GM12873 (cell line): ENCODE results near the gene FAM184A.
A peak's percentile ranks its signal among the peaks of the same experiment; 100 is the strongest.

Source experiments
- TF ChIP-seq, protein P1 (sequence below): IDR thresholded peaks from 2 replicates; pipeline ENCODE4 v1.5.1; 2012; ENCODE audit warnings: low read depth, mild to moderate bottlenecking, moderate library complexity, low read length, control low read depth; ENCODE audit not compliant: insufficient read depth; ENCODE audit errors: missing control alignments

Gene FAM184A

DNA sequence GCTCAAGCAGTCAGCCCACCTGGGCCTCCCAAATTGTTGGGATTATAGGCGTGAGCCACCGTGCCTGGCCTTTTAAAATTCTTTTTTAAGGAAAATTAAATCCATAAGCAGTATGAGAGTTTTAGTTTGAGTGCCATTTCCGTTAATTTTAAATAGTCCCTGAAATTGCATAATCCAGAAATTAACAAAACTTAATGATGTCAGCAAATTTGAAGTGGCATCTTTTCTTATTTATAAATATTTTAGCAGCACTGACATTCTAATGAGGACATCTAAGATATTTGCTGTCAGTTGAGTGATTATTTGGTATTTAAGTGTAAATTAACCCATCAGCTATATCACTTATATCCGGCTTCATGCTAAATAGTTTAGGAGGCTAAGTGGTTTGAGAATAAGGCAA is 42.9 kb upstream of the FAM184A start:
- TF ChIP-seq, protein P1, sequence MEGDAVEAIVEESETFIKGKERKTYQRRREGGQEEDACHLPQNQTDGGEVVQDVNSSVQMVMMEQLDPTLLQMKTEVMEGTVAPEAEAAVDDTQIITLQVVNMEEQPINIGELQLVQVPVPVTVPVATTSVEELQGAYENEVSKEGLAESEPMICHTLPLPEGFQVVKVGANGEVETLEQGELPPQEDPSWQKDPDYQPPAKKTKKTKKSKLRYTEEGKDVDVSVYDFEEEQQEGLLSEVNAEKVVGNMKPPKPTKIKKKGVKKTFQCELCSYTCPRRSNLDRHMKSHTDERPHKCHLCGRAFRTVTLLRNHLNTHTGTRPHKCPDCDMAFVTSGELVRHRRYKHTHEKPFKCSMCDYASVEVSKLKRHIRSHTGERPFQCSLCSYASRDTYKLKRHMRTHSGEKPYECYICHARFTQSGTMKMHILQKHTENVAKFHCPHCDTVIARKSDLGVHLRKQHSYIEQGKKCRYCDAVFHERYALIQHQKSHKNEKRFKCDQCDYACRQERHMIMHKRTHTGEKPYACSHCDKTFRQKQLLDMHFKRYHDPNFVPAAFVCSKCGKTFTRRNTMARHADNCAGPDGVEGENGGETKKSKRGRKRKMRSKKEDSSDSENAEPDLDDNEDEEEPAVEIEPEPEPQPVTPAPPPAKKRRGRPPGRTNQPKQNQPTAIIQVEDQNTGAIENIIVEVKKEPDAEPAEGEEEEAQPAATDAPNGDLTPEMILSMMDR: no peak

DNA sequence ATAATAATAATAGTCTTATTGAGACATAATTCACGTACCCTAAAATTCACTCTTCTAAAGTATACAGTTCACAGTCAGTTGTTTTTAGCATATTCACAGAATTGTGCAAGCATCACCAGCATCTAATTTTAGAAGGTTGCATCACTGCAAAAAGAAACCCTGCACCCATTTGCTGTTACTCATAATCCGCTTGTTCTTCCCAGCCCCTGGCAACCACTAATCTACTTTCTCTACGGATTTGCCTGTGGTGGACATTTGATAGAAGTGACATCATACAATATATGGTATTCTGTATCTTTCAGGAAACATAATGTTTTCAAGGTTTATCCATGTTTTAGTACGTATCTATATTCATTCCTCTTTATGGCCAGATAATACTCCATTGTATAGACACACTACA is 41.5 kb upstream of the FAM184A start:
- TF ChIP-seq, protein P1: no peak

DNA sequence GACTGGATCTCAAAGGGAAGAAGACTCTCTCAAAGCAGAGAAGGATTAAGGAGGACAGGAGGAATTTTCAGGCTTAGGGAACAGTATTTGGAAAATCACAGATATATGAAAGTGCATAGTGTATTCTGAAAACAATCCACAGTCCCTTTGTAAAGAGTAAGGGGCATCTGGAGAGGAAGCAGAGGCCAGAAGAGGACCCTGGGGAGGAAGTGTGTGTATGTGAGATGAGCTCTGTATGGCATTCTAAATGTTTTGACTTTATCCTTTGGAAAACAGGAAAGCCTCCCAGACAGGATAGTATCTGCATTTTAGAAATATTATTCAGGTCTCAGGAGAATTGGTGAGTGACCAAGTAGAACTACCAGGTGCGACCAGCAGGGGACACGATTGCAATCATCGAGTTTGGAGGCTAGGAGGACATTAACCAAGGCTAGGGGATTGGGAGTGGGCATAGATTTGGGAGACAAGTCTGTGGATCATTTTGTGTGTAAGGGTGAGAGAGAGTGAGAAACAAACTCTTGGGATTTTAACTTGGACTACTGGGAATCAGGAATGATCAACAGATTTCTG is 38.3 kb upstream of the FAM184A start:
- TF ChIP-seq, protein P1: peak; percentile 59

DNA sequence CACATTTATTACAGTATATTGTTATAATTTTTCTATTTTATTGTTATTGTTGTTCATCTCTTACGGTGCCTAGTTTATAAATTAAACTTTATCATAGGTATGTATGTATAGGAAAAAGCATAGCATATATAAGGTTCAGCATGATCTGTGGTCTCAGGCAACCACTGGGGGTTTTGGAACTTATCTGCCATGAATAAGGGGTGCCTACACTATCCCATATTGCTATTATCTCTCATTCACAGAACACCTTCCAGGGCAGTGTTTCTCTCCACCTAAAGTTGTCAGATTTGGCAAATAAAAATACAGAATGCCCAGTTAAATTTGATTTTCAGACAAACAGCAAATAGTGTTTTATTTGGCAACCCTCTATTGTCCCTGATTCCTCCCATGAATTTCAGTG is 35.5 kb upstream of the FAM184A start:
- TF ChIP-seq, protein P1: no peak

DNA sequence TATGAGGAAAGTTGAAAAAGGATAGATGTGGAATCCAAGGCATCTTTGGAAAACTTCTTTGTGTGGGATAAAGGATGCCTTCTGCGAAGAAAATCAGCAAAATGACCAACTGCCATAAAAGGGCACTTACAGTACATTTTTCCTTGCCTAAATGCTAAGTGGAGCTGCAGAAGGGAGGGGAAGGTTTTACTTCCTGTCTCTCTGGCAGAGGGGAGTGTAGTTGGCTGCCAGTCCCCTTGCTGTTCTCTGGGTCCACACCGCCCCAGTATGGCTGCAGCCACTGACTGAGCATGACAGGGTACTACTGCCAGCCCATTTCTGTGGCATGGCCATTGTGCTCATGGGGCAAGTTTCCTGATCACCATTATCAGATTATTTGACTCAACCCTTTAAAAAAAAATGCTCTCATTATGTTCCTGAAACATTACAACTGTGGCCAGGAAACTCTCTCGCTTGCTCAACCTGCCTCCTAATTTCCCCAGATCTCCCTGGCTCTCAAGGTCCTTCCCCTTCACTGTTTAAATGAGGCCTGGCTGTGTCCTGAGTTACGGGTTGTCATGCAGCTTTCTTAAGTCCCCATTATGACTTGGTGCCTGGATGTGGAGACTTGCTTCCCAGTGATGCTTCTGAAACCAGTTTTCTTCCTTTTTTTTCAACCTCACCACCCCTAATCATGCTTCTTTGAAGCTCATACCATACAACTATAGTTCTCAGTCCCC is 34.5 kb upstream of the FAM184A start:
- TF ChIP-seq, protein P1: no peak

DNA sequence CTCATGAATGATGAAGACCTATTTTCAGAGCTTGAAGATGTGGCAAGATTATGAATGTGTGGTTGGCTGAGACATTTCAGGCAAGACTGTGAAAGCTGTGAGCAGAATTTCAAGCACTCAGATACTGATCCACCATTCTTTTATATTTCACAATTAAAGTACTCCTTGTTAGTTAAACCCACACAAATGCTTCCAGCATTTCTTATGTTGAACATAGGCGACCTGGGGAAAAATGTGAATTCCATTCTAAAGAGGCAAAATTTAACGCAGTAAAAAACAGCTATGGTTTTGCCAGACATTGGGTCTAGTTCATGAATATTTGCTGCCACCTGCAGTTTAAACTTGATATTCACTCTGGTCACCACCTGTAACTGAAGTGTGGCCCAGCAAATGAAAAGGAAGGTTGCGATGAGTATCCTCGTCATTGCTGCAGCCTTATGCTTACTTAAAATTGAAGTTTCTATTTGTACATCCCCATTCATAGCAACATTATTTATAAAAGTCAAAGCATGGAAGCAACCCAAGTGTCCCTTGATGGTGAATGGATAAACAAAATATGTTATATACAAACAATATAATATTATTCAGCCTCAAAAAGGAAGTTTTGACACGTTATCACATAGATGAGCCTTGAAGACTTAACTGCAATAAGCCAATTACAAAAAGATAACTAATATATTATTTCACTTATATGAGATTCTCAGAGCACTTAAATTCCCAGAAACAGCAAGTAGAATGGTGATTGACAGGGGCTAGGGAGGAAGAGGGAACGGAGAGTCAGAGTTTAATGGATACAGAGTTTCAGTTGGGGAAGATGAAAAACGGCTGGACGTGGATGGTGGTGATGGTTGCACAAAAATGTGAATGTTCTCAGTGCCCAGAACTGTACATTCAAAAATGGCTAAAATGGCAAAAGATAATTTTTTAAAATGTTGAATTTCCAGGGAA is 32.4 kb upstream of the FAM184A start:
- TF ChIP-seq, protein P1: peak; percentile 62
